ENCODE measurements around the gene FAM161B.
"Not testable (repeated sequence)": the region's sequence is repeated elsewhere in the genome, so short reads cannot be mapped to it uniquely, and the experiment has no call there.

Gene FAM161B

GRCh38 chr14:73949752-73950734 lies at the start of gene FAM161B, which contains the start of gene COQ6:
TSS of gene FAM161B (minus strand) at chr14:73950094. CDS start at chr14:73950026, 68 bp downstream.
TSS of gene COQ6 (plus strand) at chr14:73950302. CDS start at chr14:73950333, 31 bp downstream.
- TF ChIP-seq CTCF (IDR thresholded peaks at IDR 0.05; ENCODE audit: control insufficient read depth, insufficient read depth, low read depth, low read length, missing control alignments) = no peak
- DNase-seq (ENCODE audit: low read depth) = peak; percentile 81
- H3K4me3 ChIP-seq (ENCODE audit: control insufficient read depth, low read depth, low read length) = peak within 1 kb of the TSS; percentile 96

GRCh38 chr14:73998726-73999125 lies 48.8 kb upstream of the FAM161B start:
- H3K4me3 ChIP-seq (ENCODE audit: control insufficient read depth, low read depth, low read length) = no peak overlapping the region
- DNase-seq (ENCODE audit: low read depth) = no peak
- TF ChIP-seq CTCF (IDR thresholded peaks at IDR 0.05; ENCODE audit: control insufficient read depth, insufficient read depth, low read depth, low read length, missing control alignments) = no peak

- TF ChIP-seq CTCF (IDR thresholded peaks at IDR 0.05; ENCODE audit: control insufficient read depth, insufficient read depth, low read depth, low read length, missing control alignments) = no peak
- no peak overlapping the region for H3K4me3 ChIP-seq (ENCODE audit: control insufficient read depth, low read depth, low read length)
- no peak for DNase-seq (ENCODE audit: low read depth)
Observed at GRCh38 chr14:73997944-73998447, 48.1 kb upstream of the FAM161B start.

- TF ChIP-seq CTCF (IDR thresholded peaks at IDR 0.05; ENCODE audit: control insufficient read depth, insufficient read depth, low read depth, low read length, missing control alignments) = no peak
- H3K4me3 ChIP-seq (ENCODE audit: control insufficient read depth, low read depth, low read length) = no peak overlapping the region
- DNase-seq (ENCODE audit: low read depth) = no peak
Observed at GRCh38 chr14:73997108-73997943, 47.4 kb upstream of the FAM161B start.

- TF ChIP-seq CTCF (IDR thresholded peaks at IDR 0.05; ENCODE audit: control insufficient read depth, insufficient read depth, low read depth, low read length, missing control alignments) = no peak
- DNase-seq (ENCODE audit: low read depth) = no peak
- no peak overlapping the region for H3K4me3 ChIP-seq (ENCODE audit: control insufficient read depth, low read depth, low read length)
Observed at GRCh38 chr14:73996731-73997107, 46.8 kb upstream of the FAM161B start.

GRCh38 chr14:73995977-73996378 lies 46.1 kb upstream of the FAM161B start:
- DNase-seq (ENCODE audit: low read depth) = no peak
- H3K4me3 ChIP-seq (ENCODE audit: control insufficient read depth, low read depth, low read length) = no peak overlapping the region
- TF ChIP-seq CTCF (IDR thresholded peaks at IDR 0.05; ENCODE audit: control insufficient read depth, insufficient read depth, low read depth, low read length, missing control alignments) = no peak

GRCh38 chr14:73994926-73995325 lies 45.0 kb upstream of the FAM161B start:
- DNase-seq (ENCODE audit: low read depth); H3K4me3 ChIP-seq (ENCODE audit: control insufficient read depth, low read depth, low read length): not testable (repeated sequence)

Data from AG09309 (cell line).